A673 (cell line): ENCODE results near the gene GADL1. TPM values are rescaled to one million over a fixed set of nuclear protein-coding genes. Genes with fewer than 3 reads are reported as not detected.

Experiments
- BruUV-seq: library from RNA; stranded (reverse); fragments of 400-500 nt; replicated peaks from 2 replicates; lab custom pipeline; 2021; lab: Mats Ljungman, UMichigan
- CTCF ChIA-PET: fragments of 300-600 bp; sonication (Branson Sonifier 250); formaldehyde crosslinking; loops from one replicate; lab custom pipeline; 2022; ENCODE audit warnings: antibody characterized with exemption; lab: Charles Lee
- POLR2A ChIA-PET: fragments of 300-600 bp; sonication (Branson Sonifier 250); formaldehyde crosslinking; loops from one replicate; lab custom pipeline; 2022; ENCODE audit warnings: antibody characterized with exemption; ENCODE audit not compliant: low non-redundant PET; lab: Charles Lee
- DNase-seq: peaks from one replicate; pipeline ENCODE4 v3.0.0-alpha.2; 2015; ENCODE audit warnings: low spot score
- H3K27ac ChIP-seq: fragments of 200-600 bp; sonication (generic); 2 replicates; pipeline ENCODE4 v1.5.1; 2016; ENCODE audit warnings: mixed run types, low read depth, mild to moderate bottlenecking, mixed read lengths, antibody characterized with exemption, low read length; ENCODE audit not compliant: poor library complexity, severe bottlenecking
- H3K27me3 ChIP-seq: fragments of 200-600 bp; sonication (generic); replicated peaks from 2 replicates; pipeline ENCODE4 v1.6.1; 2017; ENCODE audit warnings: mixed run types, low read depth, mild to moderate bottlenecking, mixed read lengths, antibody characterized with exemption, low read length; ENCODE audit not compliant: insufficient read depth, poor library complexity
- H3K36me3 ChIP-seq: fragments of 200-600 bp; sonication (generic); 2 replicates; pipeline ENCODE4 v1.6.1; 2016; ENCODE audit warnings: mixed run types, mild to moderate bottlenecking, mixed read lengths, antibody characterized with exemption, low read length; ENCODE audit not compliant: insufficient read depth, poor library complexity, severe bottlenecking
- H3K4me1 ChIP-seq: fragments of 200-600 bp; sonication (generic); 2 replicates; pipeline ENCODE4 v1.6.1; 2017; ENCODE audit warnings: mixed run types, mild to moderate bottlenecking, mixed read lengths, antibody characterized with exemption, low read length; ENCODE audit not compliant: insufficient read depth, poor library complexity, severe bottlenecking
- H3K4me3 ChIP-seq: fragments of 200-600 bp; sonication (generic); 2 replicates; pipeline ENCODE4 v1.5.1; 2016; ENCODE audit warnings: low read depth, mixed run types, mild to moderate bottlenecking, mixed read lengths, low read length; ENCODE audit not compliant: poor library complexity, severe bottlenecking
- H3K9me3 ChIP-seq: fragments of 200-600 bp; sonication (generic); 2 replicates; pipeline ENCODE4 v1.6.1; 2016; ENCODE audit warnings: mixed run types, low read depth, mild to moderate bottlenecking, mixed read lengths, antibody characterized with exemption, low read length; ENCODE audit not compliant: poor library complexity, severe bottlenecking
- CTCF ChIP-seq: fragments of 300-800, 200-600 bp; sonication (generic); conservative IDR thresholded peaks from 2 replicates; pipeline ENCODE4 v1.5.1; 2017; ENCODE audit warnings: low read depth, mild to moderate bottlenecking, antibody characterized with exemption, low read length, moderate library complexity, mixed read lengths
- EZH2 ChIP-seq: fragments of 200-600 bp; sonication (generic); IDR thresholded peaks from 2 replicates; pipeline ENCODE4 v1.6.1; 2017; ENCODE audit warnings: borderline replicate concordance, low read depth, mild to moderate bottlenecking, mixed read lengths, antibody characterized with exemption, low read length; ENCODE audit not compliant: poor library complexity, severe bottlenecking
- intact Hi-C: fragments of 100-400 bp; cut with micrococcal nuclease; formaldehyde crosslinking; loops from one replicate; pipeline ENCODE4 v1.10.0; 2022; ENCODE audit not compliant: unreplicated experiment
- total RNA-seq: library from RNA; stranded (reverse); gene quantifications from 2 replicates; pipeline ENCODE4 v1.2.3, GENCODE V29; 2021

GADL1 gene
- total RNA-seq, 1 experiment from 2014 or later: 13.8 TPM

GRCh38 chr3:30680789-30681648 lies 213.4 kb downstream of the GADL1 start:
- no TSS peak for BruUV-seq
- Histone ChIP-seq H3K36me3 (no peaks in the 10 kb centered on the region), H3K27ac (peak overlapping the region; percentile 62), H3K4me1 (peaks cover 67% of the 10 kb centered on the region), H3K9me3 (no peaks in the 10 kb centered on the region), H3K4me3 (no peak overlapping the region), H3K27me3 (no peaks in the 10 kb centered on the region)
- POLR2A ChIA-PET: no interaction called here
- intact Hi-C loops: no loop called here
- CTCF ChIA-PET: no interaction called here
- DNase-seq: peak; percentile 76
- TF ChIP-seq EZH2: no peak
- TF ChIP-seq CTCF: no peak

DNA sequence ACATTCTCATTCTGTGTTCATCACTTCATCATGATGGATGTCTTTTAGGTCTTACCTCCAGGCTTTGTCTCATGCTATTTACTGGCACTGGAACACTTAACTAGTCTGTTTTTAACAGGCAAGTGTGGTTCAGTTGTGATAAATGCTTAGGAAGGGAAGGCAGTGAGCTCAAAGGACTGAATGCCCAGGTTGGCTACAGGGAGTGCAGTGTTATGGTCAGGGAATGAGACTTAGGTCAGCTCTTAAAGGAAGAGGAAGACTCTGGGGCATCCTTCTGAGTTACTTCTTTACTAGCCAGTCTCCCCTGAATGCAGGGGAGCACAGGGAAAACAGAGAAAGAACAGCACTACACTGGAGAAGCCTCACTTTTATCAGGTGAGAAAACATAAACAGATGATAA lies 215.4 kb downstream of the GADL1 start:
- DNase-seq: no peak
- Histone ChIP-seq H3K4me1 (peaks cover 47% of the 10 kb centered on the region), H3K27ac (no peak overlapping the region), H3K36me3 (peaks cover 2% of the 10 kb centered on the region), H3K27me3 (no peaks in the 10 kb centered on the region), H3K9me3 (no peaks in the 10 kb centered on the region), H3K4me3 (no peak overlapping the region)
- TF ChIP-seq EZH2 (no peak), CTCF (no peak)
- POLR2A ChIA-PET: no interaction called here
- CTCF ChIA-PET: no interaction called here
- no TSS peak for BruUV-seq
- intact Hi-C loops: no loop called here

DNA sequence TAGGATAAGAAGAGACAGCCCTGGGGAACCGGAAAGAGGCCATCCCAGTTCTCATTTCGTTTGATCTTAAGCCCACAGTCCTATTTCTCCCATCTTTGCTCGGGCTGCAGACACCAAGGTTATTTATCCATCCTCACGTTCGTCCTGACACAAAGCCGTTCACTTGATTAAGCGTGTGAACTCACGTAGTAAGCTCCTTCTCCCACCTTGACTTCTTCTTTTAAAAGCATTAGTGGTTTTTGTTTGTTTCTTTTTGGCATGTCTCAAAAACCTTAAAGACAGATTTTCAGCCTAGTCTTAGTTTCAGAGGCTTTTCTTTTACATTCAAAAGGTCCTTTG lies 217.1 kb downstream of the GADL1 start:
- Histone ChIP-seq H3K4me1 (peaks cover 30% of the 10 kb centered on the region), H3K9me3 (no peaks in the 10 kb centered on the region), H3K36me3 (peaks cover 17% of the 10 kb centered on the region), H3K4me3 (no peak overlapping the region), H3K27me3 (no peaks in the 10 kb centered on the region), H3K27ac (no peak overlapping the region)
- TF ChIP-seq EZH2 (no peak), CTCF (no peak)
- intact Hi-C loops: no loop called here
- BruUV-seq: no TSS peak
- ChIA-PET CTCF (no interaction called here), POLR2A (no interaction called here)
- DNase-seq: no peak
